HUES64 (cell line): ENCODE measurements around the gene CLDN20.
"Not testable (repeated sequence)": the region's sequence is repeated elsewhere in the genome, so short reads cannot be mapped to it uniquely, and the experiment has no call there.

Experiments used
- H3K27ac ChIP-seq: 2 replicates; pipeline ENCODE4 v1.7.0; 2013; ENCODE audit warnings: low read depth, low read length, inconsistent platforms
- H3K27me3 ChIP-seq: 2 replicates; pipeline ENCODE4 v1.6.1; 2013; ENCODE audit warnings: mild to moderate bottlenecking, low read length; ENCODE audit not compliant: insufficient read depth
- H3K36me3 ChIP-seq: 2 replicates; pipeline ENCODE4 v1.6.1; 2013; ENCODE audit warnings: mild to moderate bottlenecking, low read length; ENCODE audit not compliant: insufficient read depth
- H3K4me1 ChIP-seq: 2 replicates; pipeline ENCODE4 v1.6.1; 2013; ENCODE audit warnings: mild to moderate bottlenecking, low read length, moderate library complexity; ENCODE audit not compliant: insufficient read depth
- H3K4me3 ChIP-seq: 2 replicates; pipeline ENCODE4 v1.5.1; 2013; ENCODE audit warnings: mild to moderate bottlenecking, low read length, moderate library complexity
- H3K9ac ChIP-seq: 2 replicates; pipeline ENCODE4 v1.6.1; 2013; ENCODE audit warnings: mild to moderate bottlenecking, low read depth, low read length
- H3K9me3 ChIP-seq: 2 replicates; pipeline ENCODE4 v1.6.1; 2013; ENCODE audit warnings: low read depth, low read length; ENCODE audit not compliant: insufficient read depth
- WGBS: fragments of 150-250, 120-280 bp; methylation state at CpG from one replicate; pipeline ENCODE4 v1.1.7; 2013; ENCODE audit warnings: missing lambda C conversion rate; 5-methylcytosine and 5-hydroxymethylcytosine counted together

CLDN20 gene

GRCh38 chr6:155259204-155259603, 4.6 kb upstream of the CLDN20 start:
- WGBS = 89% methylated on average over 3 of the region's 3 CpGs
- Histone ChIP-seq H3K27me3 (no peaks in the 10 kb centered on the region), H3K4me1 (peaks cover 21% of the 10 kb centered on the region), H3K9me3 (no peaks in the 10 kb centered on the region), H3K27ac (no peak overlapping the region), H3K36me3 (peaks cover 62% of the 10 kb centered on the region), H3K9ac (no peak overlapping the region), H3K4me3 (no peak overlapping the region)

GRCh38 chr6:155259897-155260296, 3.9 kb upstream of the CLDN20 start:
- WGBS = 95% methylated on average over 5 of the region's 5 CpGs
- no peak overlapping the region for H3K4me3 ChIP-seq
- H3K36me3 ChIP-seq = peaks cover 62% of the 10 kb centered on the region
- H3K9ac ChIP-seq = no peak overlapping the region
- H3K9me3 ChIP-seq = no peaks in the 10 kb centered on the region
- H3K27ac ChIP-seq = no peak overlapping the region
- peaks cover 22% of the 10 kb centered on the region for H3K4me1 ChIP-seq
- no peaks in the 10 kb centered on the region for H3K27me3 ChIP-seq

- no peaks in the 10 kb centered on the region for H3K9me3 ChIP-seq
- no peak overlapping the region for H3K4me3 ChIP-seq
- peaks cover 22% of the 10 kb centered on the region for H3K4me1 ChIP-seq
- H3K27me3 ChIP-seq = no peaks in the 10 kb centered on the region
- no peak overlapping the region for H3K9ac ChIP-seq
- H3K27ac ChIP-seq = no peak overlapping the region
- 77% methylated on average over 3 of the region's 3 CpGs for WGBS
- H3K36me3 ChIP-seq = peaks cover 58% of the 10 kb centered on the region
Measured at GRCh38 chr6:155260686-155261085, 3.1 kb upstream of the CLDN20 start.

GRCh38 chr6:155261111-155261900, 2.5 kb upstream of the CLDN20 start:
- no peak overlapping the region for H3K4me3 ChIP-seq
- peak overlapping the region; percentile 64 for H3K27ac ChIP-seq
- 80% methylated on average over 7 of the region's 11 CpGs for WGBS
- H3K9ac ChIP-seq = no peak overlapping the region
- H3K4me1 ChIP-seq = peaks cover 22% of the 10 kb centered on the region
- H3K9me3 ChIP-seq = no peaks in the 10 kb centered on the region
- peaks cover 53% of the 10 kb centered on the region for H3K36me3 ChIP-seq
- no peaks in the 10 kb centered on the region for H3K27me3 ChIP-seq

- Histone ChIP-seq H3K4me3 (no peak overlapping the region), H3K27ac (no peak overlapping the region), H3K9ac (no peak overlapping the region), H3K4me1 (peaks cover 26% of the 10 kb centered on the region), H3K36me3 (peaks cover 47% of the 10 kb centered on the region), H3K27me3 (no peaks in the 10 kb centered on the region), H3K9me3 (no peaks in the 10 kb centered on the region)
- 100% methylated on average over 4 of the region's 4 CpGs for WGBS
Measured at GRCh38 chr6:155262655-155263054, 1.2 kb upstream of the CLDN20 start.

GRCh38 chr6:155264693-155265320, 994 bp downstream of the CLDN20 start:
- 77% methylated on average over 9 of the region's 9 CpGs for WGBS
- Histone ChIP-seq H3K27me3 (no peaks in the 10 kb centered on the region), H3K4me3 (no peak overlapping the region), H3K4me1 (peaks cover 38% of the 10 kb centered on the region), H3K9ac (no peak overlapping the region), H3K36me3 (peaks cover 25% of the 10 kb centered on the region), H3K27ac (peak overlapping the region; percentile 2; the same call in 1 of the 2 replicates), H3K9me3 (no peaks in the 10 kb centered on the region)

GRCh38 chr6:155265843-155266535, 2.2 kb downstream of the CLDN20 start:
- H3K4me3 ChIP-seq = no peak overlapping the region
- H3K4me1 ChIP-seq = peaks cover 34% of the 10 kb centered on the region
- H3K36me3 ChIP-seq = peaks cover 18% of the 10 kb centered on the region
- whole genome bisulfite sequencing = 93% methylated on average over 4 of the region's 4 CpGs
- H3K9me3 ChIP-seq = no peaks in the 10 kb centered on the region
- H3K27ac ChIP-seq = no peak overlapping the region
- no peak overlapping the region for H3K9ac ChIP-seq
- H3K27me3 ChIP-seq = no peaks in the 10 kb centered on the region

- 82% methylated on average over 2 of the region's 2 CpGs for WGBS
- Histone ChIP-seq H3K9me3 (no peaks in the 10 kb centered on the region), H3K36me3 (peaks cover 27% of the 10 kb centered on the region), H3K27ac (no peak overlapping the region), H3K27me3 (no peaks in the 10 kb centered on the region), H3K4me3 (no peak overlapping the region), H3K4me1 (peaks cover 31% of the 10 kb centered on the region), H3K9ac (no peak overlapping the region)
Measured at GRCh38 chr6:155267411-155267810, 3.6 kb downstream of the CLDN20 start.

- not testable (repeated sequence) for H3K27me3 ChIP-seq, H3K9me3 ChIP-seq, H3K9ac ChIP-seq, H3K4me3 ChIP-seq
- Histone ChIP-seq H3K4me1 (peaks cover 40% of the 10 kb centered on the region), H3K36me3 (peaks cover 31% of the 10 kb centered on the region), H3K27ac (peak overlapping the region; percentile 70; the same call in 1 of the 2 replicates)
- 92% methylated on average over 1 of the region's 5 CpGs for WGBS
Measured at GRCh38 chr6:155268088-155268867, 4.5 kb downstream of the CLDN20 start.

- Histone ChIP-seq H3K36me3 (peaks cover 27% of the 10 kb centered on the region), H3K27ac (no peak overlapping the region), H3K4me1 (peaks cover 48% of the 10 kb centered on the region), H3K9me3 (no peaks in the 10 kb centered on the region), H3K27me3 (no peaks in the 10 kb centered on the region), H3K9ac (no peak overlapping the region), H3K4me3 (no peak overlapping the region)
- WGBS = 77% methylated on average over 3 of the region's 3 CpGs
Measured at GRCh38 chr6:155269765-155270164, 6.0 kb downstream of the CLDN20 start.
